Measurements from ENCODE around the gene IGIP.
A peak's percentile ranks its signal among the peaks of the same experiment; 100 is the strongest.

Gene IGIP

GRCh38 chr5:140111011-140111858 is 14.5 kb upstream of the IGIP start:
- no peak for DNase-seq (ENCODE audit: low spot score)

DNA sequence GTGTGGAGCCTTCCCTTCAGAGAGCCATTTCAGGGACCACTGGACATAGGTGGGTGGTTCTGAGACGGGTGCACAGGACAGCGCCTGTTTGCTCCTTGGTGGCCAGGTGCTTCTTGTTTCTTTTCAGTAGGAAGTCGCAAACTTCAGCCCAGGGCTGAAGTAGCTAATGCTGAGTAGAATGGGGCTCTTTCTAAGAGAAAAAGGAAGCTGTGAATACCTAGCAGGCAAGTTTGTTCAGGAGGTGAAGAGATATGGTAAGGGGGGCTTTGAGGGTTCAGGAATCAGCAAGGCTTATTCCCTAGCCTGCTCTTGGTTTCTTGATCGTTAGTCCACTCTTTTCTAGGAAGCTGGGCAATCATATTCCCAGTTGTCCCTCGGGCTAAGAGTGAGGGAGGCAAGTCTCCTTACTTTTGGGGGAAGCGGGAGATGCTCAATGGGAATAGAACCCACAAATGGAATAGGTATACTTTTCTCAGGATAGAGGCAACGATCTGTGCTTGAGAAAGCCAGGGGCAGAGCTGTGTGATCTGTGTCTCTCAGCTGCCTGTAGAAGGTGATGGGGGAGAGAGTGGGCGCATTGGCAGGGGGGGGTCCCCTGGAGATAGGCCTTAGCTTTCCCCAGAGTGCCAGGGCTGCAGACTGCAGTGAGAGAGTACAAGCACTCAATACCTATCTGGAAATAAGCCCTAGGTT is 13.7 kb upstream of the IGIP start:
- DNase-seq (ENCODE audit: low spot score) = no peak

GRCh38 chr5:140112685-140113179 is 13.0 kb upstream of the IGIP start:
- DNase-seq (ENCODE audit: low spot score) = peak; percentile 30

- no peak for DNase-seq (ENCODE audit: low spot score)
Measured at GRCh38 chr5:140113180-140113698, 12.5 kb upstream of the IGIP start.

DNA sequence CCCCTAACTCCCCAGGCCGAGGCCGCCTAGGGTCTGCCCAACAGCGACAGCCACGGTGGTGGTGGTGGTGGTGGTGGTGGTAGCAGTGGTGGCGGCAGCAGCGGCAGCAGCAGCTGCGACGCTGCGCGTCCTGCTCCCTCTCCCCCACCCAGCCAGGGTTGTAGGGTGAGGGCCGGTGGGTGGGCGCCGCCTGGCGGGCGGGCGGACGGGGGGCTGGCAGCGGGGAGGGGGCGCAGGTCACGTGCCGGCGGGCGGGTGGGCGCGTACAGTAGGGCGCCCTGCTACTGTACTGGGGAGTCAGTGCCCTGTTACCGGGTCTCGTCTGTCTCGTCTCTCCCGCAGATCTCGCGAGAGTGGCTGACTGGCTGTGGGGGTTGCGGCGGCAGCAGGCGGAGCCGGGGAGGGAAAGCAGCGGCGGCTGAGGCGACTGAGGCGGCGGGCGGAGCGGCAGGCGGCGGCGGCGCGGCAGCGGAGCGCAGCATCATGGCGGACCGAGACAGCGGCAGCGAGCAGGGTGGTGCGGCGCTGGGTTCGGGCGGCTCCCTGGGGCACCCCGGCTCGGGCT is 12.0 kb upstream of the IGIP start, which contains the start of gene PURA:
PURA (plus strand) TSS at position 411 of the 565 bp plus-strand sequence; CDS start at position 484, 73 bp downstream.
- DNase-seq (ENCODE audit: low spot score) = peak; percentile 97

DNA sequence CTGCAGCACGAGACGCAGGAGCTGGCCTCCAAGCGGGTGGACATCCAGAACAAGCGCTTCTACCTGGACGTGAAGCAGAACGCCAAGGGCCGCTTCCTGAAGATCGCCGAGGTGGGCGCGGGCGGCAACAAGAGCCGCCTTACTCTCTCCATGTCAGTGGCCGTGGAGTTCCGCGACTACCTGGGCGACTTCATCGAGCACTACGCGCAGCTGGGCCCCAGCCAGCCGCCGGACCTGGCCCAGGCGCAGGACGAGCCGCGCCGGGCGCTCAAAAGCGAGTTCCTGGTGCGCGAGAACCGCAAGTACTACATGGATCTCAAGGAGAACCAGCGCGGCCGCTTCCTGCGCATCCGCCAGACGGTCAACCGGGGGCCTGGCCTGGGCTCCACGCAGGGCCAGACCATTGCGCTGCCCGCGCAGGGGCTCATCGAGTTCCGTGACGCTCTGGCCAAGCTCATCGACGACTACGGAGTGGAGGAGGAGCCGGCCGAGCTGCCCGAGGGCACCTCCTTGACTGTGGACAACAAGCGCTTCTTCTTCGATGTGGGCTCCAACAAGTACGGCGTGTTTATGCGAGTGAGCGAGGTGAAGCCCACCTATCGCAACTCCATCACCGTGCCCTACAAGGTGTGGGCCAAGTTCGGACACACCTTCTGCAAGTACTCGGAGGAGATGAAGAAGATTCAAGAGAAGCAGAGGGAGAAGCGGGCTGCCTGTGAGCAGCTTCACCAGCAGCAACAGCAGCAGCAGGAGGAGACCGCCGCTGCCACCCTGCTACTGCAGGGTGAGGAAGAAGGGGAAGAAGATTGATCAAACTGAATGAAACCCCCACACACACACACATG is 11.2 kb upstream of the IGIP start:
- DNase-seq (ENCODE audit: low spot score) = peak; percentile 39

GRCh38 chr5:140115186-140115500 is 10.6 kb upstream of the IGIP start:
- DNase-seq (ENCODE audit: low spot score) = no peak

GRCh38 chr5:140116716-140117115 is 9.0 kb upstream of the IGIP start:
- no peak for DNase-seq (ENCODE audit: low spot score)

GRCh38 chr5:140117523-140117922 is 8.2 kb upstream of the IGIP start:
- no peak for DNase-seq (ENCODE audit: low spot score)

DNA sequence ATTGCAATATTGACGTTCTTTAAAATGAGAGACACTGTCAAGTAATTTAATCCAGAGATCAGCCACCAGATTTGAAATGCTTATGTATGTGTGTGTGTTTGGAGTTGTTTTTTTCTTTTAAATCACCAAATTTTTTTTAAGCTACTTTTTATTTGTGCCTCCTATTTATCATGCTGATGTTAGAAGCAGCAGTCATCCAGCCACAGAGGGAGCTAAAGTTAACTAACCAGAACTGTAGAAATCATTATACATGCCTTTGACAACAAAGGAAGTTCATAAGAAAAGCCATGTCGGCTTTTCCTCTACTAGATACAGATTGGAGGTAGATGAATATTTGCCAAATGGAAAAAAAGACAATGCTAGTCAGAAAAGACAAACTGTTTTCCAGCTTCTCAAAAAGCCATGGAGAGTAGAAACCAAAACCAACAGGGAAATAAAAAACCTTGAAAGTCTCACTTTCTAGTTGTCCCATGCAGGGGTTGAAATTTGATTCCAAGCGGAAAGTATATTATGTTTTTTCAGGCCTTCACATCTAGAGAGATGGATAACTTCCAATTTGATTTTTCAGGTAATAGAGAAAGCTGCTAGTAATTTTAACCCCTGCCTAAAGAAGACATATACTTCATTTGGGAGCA is 7.3 kb upstream of the IGIP start:
- no peak for DNase-seq (ENCODE audit: low spot score)

GRCh38 chr5:140126315-140127012 is 727 bp downstream of the IGIP start:
- no peak for DNase-seq (ENCODE audit: low spot score)

DNA sequence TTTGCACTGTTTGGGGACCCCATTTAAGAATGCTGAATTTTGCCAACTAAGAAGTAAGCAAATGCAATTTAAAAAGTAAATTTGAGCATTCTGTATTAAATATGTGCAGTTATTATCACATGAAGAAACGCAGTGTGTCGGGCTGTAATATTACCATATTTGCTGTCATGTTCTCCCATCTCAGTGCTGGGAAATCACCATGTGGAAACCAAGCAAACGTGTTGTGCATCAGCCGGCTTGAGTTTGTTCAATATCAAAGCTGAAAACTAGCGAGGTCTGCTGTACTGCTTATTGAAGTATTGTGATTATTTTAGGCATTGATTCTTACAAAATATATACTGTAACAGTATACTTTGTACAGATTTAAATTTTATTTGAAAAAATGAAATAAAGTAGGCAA is 2.6 kb downstream of the IGIP start:
- DNase-seq (ENCODE audit: low spot score) = no peak

GRCh38 chr5:140130949-140131733 is 5.4 kb downstream of the IGIP start:
- DNase-seq (ENCODE audit: low spot score) = no peak

DNA sequence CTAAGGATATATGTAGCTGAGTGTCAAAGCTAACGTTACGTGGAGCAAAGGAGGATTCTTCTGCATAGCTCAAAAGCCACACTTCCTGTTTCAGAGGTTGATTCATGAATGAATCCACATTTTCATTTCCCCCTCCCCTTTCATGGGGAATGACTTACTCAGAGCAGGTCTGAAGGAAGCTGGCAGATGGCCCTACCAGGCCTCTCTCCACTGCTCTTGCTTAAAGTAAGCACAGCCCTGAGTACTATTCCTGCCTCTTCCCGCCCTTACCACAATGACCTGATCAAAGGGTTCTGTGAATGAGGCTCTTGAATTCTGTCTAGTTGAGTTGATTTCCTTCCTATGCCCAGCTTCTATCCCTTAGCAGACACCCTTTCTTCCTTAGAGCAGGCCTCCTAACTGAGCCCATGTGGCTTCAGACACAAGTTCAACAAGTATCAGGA is 6.3 kb downstream of the IGIP start:
- DNase-seq (ENCODE audit: low spot score) = peak; percentile 81

DNA sequence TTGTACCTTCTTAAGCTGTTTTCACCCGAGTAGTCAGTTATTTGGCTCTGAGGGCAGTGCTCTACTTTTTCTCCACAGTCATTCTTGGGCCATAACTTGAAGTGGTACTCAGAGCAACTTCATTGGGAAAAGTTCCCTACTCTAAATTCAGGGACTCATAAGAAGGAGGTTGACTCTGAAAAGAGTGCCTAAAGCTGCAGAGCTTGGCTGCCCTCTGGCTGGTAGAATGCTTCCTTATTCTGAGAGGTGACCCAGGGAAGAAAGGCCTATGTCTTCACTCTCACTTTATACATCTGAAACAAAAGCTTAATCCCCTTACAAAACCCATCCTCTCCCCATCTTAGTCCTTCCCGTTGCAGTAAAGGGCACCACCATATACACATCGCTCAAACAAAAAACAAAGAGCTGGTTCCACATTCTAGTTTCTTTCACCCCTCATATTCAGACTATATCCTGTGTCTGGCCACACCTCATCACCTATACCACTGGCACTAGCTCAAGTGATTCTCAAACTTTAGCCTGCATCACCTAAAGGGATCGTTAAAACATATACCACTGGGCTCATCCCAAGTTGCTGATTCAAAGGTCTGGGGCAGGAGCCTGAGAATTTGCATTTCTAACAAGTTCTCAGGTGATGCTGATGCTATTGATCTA is 7.9 kb downstream of the IGIP start:
- no peak for DNase-seq (ENCODE audit: low spot score)

DNA sequence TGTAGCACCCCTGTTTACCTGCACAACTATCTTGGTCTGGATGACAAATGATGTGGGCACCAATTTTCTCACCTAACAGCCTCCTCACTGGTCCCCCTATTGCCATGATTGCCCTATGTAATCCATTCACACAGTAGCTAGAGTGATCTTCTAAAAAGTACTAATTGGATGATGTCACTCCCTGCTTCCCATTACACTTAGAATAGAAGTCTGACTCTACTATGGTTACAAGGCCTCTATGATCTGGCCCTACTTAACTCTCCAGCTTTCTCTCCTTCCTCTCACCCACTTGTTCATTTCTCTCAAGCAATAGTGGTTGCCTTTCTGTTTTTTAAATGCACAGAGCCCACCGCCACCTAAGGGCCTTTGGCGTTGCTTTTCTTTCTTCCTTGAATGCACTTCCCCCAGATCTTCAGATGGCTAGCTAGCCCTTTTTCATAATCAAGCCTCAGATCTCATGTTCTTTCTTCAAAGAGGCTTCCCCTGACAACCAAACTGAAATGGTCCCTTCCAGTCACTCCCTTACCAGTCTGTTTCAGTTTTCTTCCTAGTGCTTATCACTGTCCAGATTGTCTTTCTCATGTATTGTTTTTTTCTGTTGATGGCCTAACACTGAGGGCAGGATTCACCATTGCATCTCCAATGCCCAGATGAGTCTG is 8.7 kb downstream of the IGIP start:
- no peak for DNase-seq (ENCODE audit: low spot score)

- no peak for DNase-seq (ENCODE audit: low spot score)
Measured at GRCh38 chr5:140135127-140135526, 9.4 kb downstream of the IGIP start.

GRCh38 chr5:140136624-140137023 is 10.9 kb downstream of the IGIP start:
- no peak for DNase-seq (ENCODE audit: low spot score)

DNA sequence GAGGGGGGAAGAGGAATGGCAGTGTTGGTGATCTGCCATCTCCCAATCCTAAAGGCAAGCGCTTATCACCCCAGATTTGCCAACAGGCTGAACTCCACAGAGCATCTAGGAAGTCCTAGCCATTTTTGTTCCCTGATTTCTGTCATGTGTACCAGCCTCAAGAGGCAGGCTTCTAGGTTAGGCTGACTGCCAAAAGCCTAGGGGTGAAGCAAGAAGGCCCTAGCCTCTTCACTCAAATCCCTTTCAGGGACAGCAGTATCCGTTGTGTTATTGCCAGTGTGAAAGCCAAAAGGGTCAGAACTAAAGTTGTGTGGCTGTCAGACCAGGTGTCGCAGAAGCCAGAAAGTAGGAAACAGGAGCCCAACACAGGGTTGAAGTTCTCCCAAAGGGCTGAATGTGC is 14.7 kb downstream of the IGIP start:
- no peak for DNase-seq (ENCODE audit: low spot score)

Measured in AG08396 (cell line).